NB4 (cell line): ENCODE measurements around the gene GALNS.

Experiments
- POLR2A ChIP-seq: IDR thresholded peaks from 2 replicates; pipeline ENCODE4 v1.6.1; 2011; ENCODE audit warnings: mild to moderate bottlenecking; ENCODE audit not compliant: insufficient read length; ENCODE audit errors: extremely low read depth
- TF ChIP-seq, protein P1 (sequence below): IDR thresholded peaks from one replicate; pipeline ENCODE4 v1.5.1; 2012; ENCODE audit warnings: low read depth, low read length

DNA sequence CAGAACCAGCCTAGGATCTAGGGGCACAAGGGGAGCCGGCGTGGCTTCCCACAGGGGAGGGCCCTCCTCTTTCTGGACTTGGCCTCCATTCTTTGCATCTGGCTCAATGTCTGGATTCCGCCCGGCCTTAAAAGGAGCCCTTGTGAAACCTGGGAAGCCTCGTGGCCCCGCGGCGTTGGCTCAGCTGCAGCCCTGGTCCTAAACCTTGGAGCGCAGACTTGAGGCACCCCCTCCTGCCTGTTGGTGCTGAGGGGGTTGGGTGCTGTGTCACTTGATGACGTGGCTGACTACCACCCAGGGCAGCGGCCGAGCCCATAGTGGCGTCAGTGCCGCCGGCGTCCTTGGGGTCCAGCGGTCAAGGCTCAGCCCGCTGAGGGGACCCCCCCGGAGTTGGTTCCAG, 4.6 kb upstream of the GALNS start:
- TF ChIP-seq POLR2A: no peak
- TF ChIP-seq, protein P1, sequence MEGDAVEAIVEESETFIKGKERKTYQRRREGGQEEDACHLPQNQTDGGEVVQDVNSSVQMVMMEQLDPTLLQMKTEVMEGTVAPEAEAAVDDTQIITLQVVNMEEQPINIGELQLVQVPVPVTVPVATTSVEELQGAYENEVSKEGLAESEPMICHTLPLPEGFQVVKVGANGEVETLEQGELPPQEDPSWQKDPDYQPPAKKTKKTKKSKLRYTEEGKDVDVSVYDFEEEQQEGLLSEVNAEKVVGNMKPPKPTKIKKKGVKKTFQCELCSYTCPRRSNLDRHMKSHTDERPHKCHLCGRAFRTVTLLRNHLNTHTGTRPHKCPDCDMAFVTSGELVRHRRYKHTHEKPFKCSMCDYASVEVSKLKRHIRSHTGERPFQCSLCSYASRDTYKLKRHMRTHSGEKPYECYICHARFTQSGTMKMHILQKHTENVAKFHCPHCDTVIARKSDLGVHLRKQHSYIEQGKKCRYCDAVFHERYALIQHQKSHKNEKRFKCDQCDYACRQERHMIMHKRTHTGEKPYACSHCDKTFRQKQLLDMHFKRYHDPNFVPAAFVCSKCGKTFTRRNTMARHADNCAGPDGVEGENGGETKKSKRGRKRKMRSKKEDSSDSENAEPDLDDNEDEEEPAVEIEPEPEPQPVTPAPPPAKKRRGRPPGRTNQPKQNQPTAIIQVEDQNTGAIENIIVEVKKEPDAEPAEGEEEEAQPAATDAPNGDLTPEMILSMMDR: no peak
